HepG2 (cell line): ENCODE results near the gene ABCC3. TPM values are rescaled to one million over a fixed set of nuclear protein-coding genes. Genes with fewer than 3 reads are reported as not detected.

Experiments
- AHR ChIP-seq: IDR thresholded peaks from 2 replicates; pipeline ENCODE4 v1.6.1; 2018; ENCODE audit warnings: missing genetic modification reagents, missing compliant biosample characterization
- CEBPB ChIP-seq: IDR thresholded peaks from 2 replicates; pipeline ENCODE4 v1.6.1; 2011; ENCODE audit warnings: low read depth, low read length, improper control_type of control experiment, borderline replicate concordance
- CHD4 ChIP-seq: fragments of 200-600 bp; sonication (generic); IDR thresholded peaks from 2 replicates; pipeline ENCODE4 v1.7.0; 2017; ENCODE audit warnings: mild to moderate bottlenecking, low read length, borderline replicate concordance
- ELF1 ChIP-seq: sonication (generic); formaldehyde crosslinking; IDR thresholded peaks from 2 replicates; pipeline ENCODE4 v1.4.0; 2020; ENCODE audit warnings: missing genetic modification reagents
- ISX ChIP-seq: sonication (generic); formaldehyde crosslinking; conservative IDR thresholded peaks from 2 replicates; pipeline ENCODE4 v1.5.0; 2020; ENCODE audit warnings: missing genetic modification reagents
- KDM4B ChIP-seq: sonication (generic); formaldehyde crosslinking; IDR thresholded peaks from 2 replicates; pipeline ENCODE4 v1.4.0; 2020; ENCODE audit warnings: missing genetic modification reagents
- MAFG ChIP-seq: sonication (generic); formaldehyde crosslinking; IDR thresholded peaks from 2 replicates; pipeline ENCODE4 v1.5.1; 2020; ENCODE audit warnings: mild to moderate bottlenecking, missing genetic modification reagents
- NCOA1 ChIP-seq: sonication (generic); formaldehyde crosslinking; IDR thresholded peaks from 2 replicates; pipeline ENCODE4 v1.9.0; 2021; ENCODE audit warnings: missing genetic modification reagents
- PRPF4 ChIP-seq: fragments of 200-400 bp; formaldehyde crosslinking; IDR thresholded peaks from 2 replicates; pipeline ENCODE4 v1.6.1; 2016; ENCODE audit warnings: low read length, low read depth; ENCODE audit not compliant: poor library complexity, severe bottlenecking
- RARA ChIP-seq: IDR thresholded peaks from 2 replicates; pipeline ENCODE4 v1.6.1; 2016; ENCODE audit warnings: missing genetic modification reagents, missing compliant biosample characterization
- SOX6 ChIP-seq, 2 experiments: fragments of 450-650 bp in 1 of 2; sonication (generic) in 1 of 2; formaldehyde crosslinking in 1 of 2; IDR thresholded peaks; 2 replicates each; pipeline versions ENCODE4 v1.4.0 to v1.6.1; 2017 to 2020; ENCODE audit warnings: antibody characterized with exemption in 1 of 2, mild to moderate bottlenecking in 1 of 2, missing genetic modification reagents in 1 of 2
- TAF15 ChIP-seq: fragments of 200-400 bp; formaldehyde crosslinking; IDR thresholded peaks from one replicate; pipeline ENCODE4 v1.6.1; 2018; ENCODE audit warnings: mild to moderate bottlenecking, low read depth, low read length; ENCODE audit not compliant: poor library complexity, severe bottlenecking
- THRA ChIP-seq: sonication (generic); formaldehyde crosslinking; IDR thresholded peaks from 2 replicates; pipeline ENCODE4 v1.4.0; 2020; ENCODE audit warnings: missing genetic modification reagents, borderline replicate concordance
- TOE1 ChIP-seq: sonication (generic); formaldehyde crosslinking; IDR thresholded peaks from 2 replicates; pipeline ENCODE4 v1.4.0; 2020; ENCODE audit warnings: mild to moderate bottlenecking, missing genetic modification reagents
- TRAFD1 ChIP-seq: sonication (generic); formaldehyde crosslinking; IDR thresholded peaks from 2 replicates; pipeline ENCODE4 v1.5.1; 2020; ENCODE audit warnings: missing genetic modification reagents, mild to moderate bottlenecking, borderline replicate concordance
- YEATS2 ChIP-seq: sonication (generic); formaldehyde crosslinking; IDR thresholded peaks from 2 replicates; pipeline ENCODE4 v1.4.0; 2020; ENCODE audit warnings: missing genetic modification reagents, borderline replicate concordance
- ZC3H4 ChIP-seq: sonication (generic); formaldehyde crosslinking; IDR thresholded peaks from 2 replicates; pipeline ENCODE4 v1.4.0; 2020; ENCODE audit warnings: missing genetic modification reagents, borderline replicate concordance
- ZNF230 ChIP-seq: sonication (generic); formaldehyde crosslinking; IDR thresholded peaks from 2 replicates; pipeline ENCODE4 v1.4.0; 2020; ENCODE audit warnings: mild to moderate bottlenecking, missing genetic modification reagents
- ZNF253 ChIP-seq: sonication (generic); formaldehyde crosslinking; IDR thresholded peaks from 2 replicates; pipeline ENCODE4 v1.8.0; 2022; ENCODE audit warnings: mild to moderate bottlenecking, missing genetic modification reagents, borderline replicate concordance
- ZNF34 ChIP-seq: sonication (generic); formaldehyde crosslinking; IDR thresholded peaks from 2 replicates; pipeline ENCODE4 v1.4.0; 2020; ENCODE audit warnings: mild to moderate bottlenecking, missing genetic modification reagents, borderline replicate concordance
- ZNF383 ChIP-seq: sonication (generic); formaldehyde crosslinking; IDR thresholded peaks from 2 replicates; pipeline ENCODE4 v1.4.0; 2020; ENCODE audit warnings: missing genetic modification reagents, mild to moderate bottlenecking, borderline replicate concordance
- ZNF549 ChIP-seq: sonication (generic); formaldehyde crosslinking; IDR thresholded peaks from 2 replicates; pipeline ENCODE4 v1.5.0; 2020; ENCODE audit warnings: missing genetic modification reagents
- ZNF678 ChIP-seq: sonication (generic); formaldehyde crosslinking; IDR thresholded peaks from 2 replicates; pipeline ENCODE4 v1.4.0; 2020; ENCODE audit warnings: mild to moderate bottlenecking, missing genetic modification reagents
- ZNF746 ChIP-seq: sonication (generic); formaldehyde crosslinking; IDR thresholded peaks from 2 replicates; pipeline ENCODE4 v1.8.0; 2022; ENCODE audit warnings: mild to moderate bottlenecking, missing genetic modification reagents
- ZNF747 ChIP-seq: sonication (generic); formaldehyde crosslinking; IDR thresholded peaks from 2 replicates; pipeline ENCODE4 v1.8.1; 2023; ENCODE audit warnings: missing genetic modification reagents, mild to moderate bottlenecking, borderline replicate concordance
- ZNF879 ChIP-seq: sonication (generic); formaldehyde crosslinking; IDR thresholded peaks from 2 replicates; pipeline ENCODE4 v1.8.1; 2023; ENCODE audit warnings: missing genetic modification reagents
- ZSCAN29 ChIP-seq: sonication (generic); formaldehyde crosslinking; conservative IDR thresholded peaks from 2 replicates; pipeline ENCODE4 v1.4.0; 2020; ENCODE audit warnings: mild to moderate bottlenecking, missing genetic modification reagents
- polyA plus RNA-seq, 8 experiments: library from polyadenylated mRNA; depleted of rRNA in 3 of 8; stranded (reverse) in 7 of 8; unstranded in 1 of 8; fragments of >200 nt; fragmentation: Illumina TruSeq in 4 of 8; extraction: Trizol in 4 of 8; gene quantifications; 2 replicates each; pipeline versions ENCODE4 v1.2.1 to v1.2.3, GENCODE V29; 2011 to 2016; ENCODE audit warnings: low read depth in 4 of 8, missing spikeins in 1 of 8, mixed read lengths in 1 of 8; ENCODE audit not compliant: insufficient read depth in 1 of 8
- total RNA-seq, 5 experiments: library from RNA; depleted of rRNA; stranded (reverse); fragments of >200 nt; fragmentation: Illumina TruSeq; extraction: Trizol; gene quantifications; 2 replicates each; pipeline ENCODE4 v1.2.3, GENCODE V29; 2016; ENCODE audit warnings: low read depth in 1 of 5
- TF ChIP-seq, protein P1 (sequence below): IDR thresholded peaks from 2 replicates; pipeline ENCODE4 v1.6.1; 2016

ABCC3 gene
- total and polyA plus RNA-seq, 2 of the 13 experiments (the other 11 are each of a cell fraction or from before 2014, with no cell fraction given) = 25.2 to 50.7 TPM

DNA sequence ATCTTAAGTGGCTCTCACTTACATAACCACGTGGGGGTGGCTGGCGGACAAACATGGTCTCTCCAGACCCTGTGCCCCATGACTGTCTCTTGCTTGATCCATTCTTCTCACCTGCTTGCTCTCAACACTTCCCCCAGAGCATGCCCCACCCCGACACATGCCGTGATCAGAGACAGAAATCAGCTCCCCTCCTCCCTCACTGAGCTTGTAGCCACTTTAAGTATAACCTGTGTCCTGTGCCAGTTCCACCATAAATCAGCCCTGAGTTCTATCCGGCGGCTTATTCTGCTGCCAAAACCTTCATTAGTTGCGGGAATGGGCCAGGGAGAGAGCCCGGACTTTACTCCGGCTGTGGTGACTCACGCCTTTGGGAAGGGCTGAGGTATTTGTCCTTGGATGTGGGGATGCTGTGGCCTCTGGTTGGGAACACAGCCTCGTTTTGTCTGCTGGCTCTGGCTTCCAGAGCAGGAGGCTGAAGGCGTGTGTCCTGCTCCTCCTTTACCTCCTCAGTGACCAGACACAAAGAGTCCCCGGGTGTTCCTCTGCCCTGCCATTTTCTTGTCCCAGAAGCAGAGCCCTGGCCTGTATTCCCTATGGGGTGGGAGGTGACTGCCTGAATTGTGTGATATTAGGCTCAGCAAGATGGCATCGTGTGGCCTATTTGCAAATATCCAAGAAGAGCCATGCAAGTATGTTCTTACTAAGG, 52.0 kb downstream of the ABCC3 start (continued):
- no peak for TF ChIP-seq ISX
- no peak for TF ChIP-seq ZNF678 (CRISPR knock-in tag)
- 0 out of 2 replicates have a peak, but pooled peaks have one; percentile 88 for TF ChIP-seq NCOA1 (CRISPR knock-in tag)
- TF ChIP-seq MAFG = no peak
- TF ChIP-seq TRAFD1 (CRISPR knock-in tag) = 0 out of 2 replicates have a peak, but pooled peaks have one; percentile 18
- TF ChIP-seq ZNF230 = no peak; the same call in 1 of the 2 replicates
- peak; percentile 81; the same call in 1 of the 2 replicates for TF ChIP-seq ZNF747 (CRISPR knock-in tag)
- peak; percentile 84 for TF ChIP-seq RARA (CRISPR knock-in tag)
- no peak; the same call in 1 of the 2 replicates for TF ChIP-seq AHR
- TF ChIP-seq CEBPB = no peak
- TF ChIP-seq, protein P1, sequence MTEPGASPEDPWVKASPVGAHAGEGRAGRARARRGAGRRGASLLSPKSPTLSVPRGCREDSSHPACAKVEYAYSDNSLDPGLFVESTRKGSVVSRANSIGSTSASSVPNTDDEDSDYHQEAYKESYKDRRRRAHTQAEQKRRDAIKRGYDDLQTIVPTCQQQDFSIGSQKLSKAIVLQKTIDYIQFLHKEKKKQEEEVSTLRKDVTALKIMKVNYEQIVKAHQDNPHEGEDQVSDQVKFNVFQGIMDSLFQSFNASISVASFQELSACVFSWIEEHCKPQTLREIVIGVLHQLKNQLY = no peak; the same call in 1 of the 2 replicates
- TF ChIP-seq KDM4B = peak; percentile 91
- no peak for TF ChIP-seq SOX6 (IDR thresholded peaks at IDR 0.05)
- TF ChIP-seq SOX6 (CRISPR knock-in tag; IDR thresholded peaks at IDR 0.05) = peak; percentile 92
- peak; percentile 66; the same call in 1 of the 2 replicates for TF ChIP-seq YEATS2 (CRISPR knock-in tag)
- no peak for TF ChIP-seq ZC3H4 (CRISPR knock-in tag)
- no peak for TF ChIP-seq ZSCAN29
- TF ChIP-seq ZNF879 = no peak
- TF ChIP-seq PRPF4 = no peak
- TF ChIP-seq ZNF746 (CRISPR knock-in tag) = peak; percentile 83; the same call in 1 of the 2 replicates
- TF ChIP-seq TOE1 (CRISPR knock-in tag) = no peak; the same call in 1 of the 2 replicates
- no peak for TF ChIP-seq TAF15
- peak; percentile 70; the same call in 1 of the 2 replicates for TF ChIP-seq THRA (CRISPR knock-in tag)
- TF ChIP-seq ELF1 = no peak
- no peak for TF ChIP-seq ZNF383 (CRISPR knock-in tag)
- peak; percentile 76; the same call in 1 of the 2 replicates for TF ChIP-seq CHD4
- no peak for TF ChIP-seq ZNF34 (CRISPR knock-in tag)
- no peak for TF ChIP-seq ZNF253
- TF ChIP-seq ZNF549 (CRISPR knock-in tag) = no peak
